Lung microvascular endothelial cell (primary cell): Measurements from ENCODE around the gene ADAMTSL1. TPM values are rescaled to one million over a fixed set of nuclear protein-coding genes. Genes with fewer than 3 reads are reported as not detected.
"Not testable (repeated sequence)": the region's sequence is repeated elsewhere in the genome, so short reads cannot be mapped to it uniquely, and the experiment has no call there.

Experiments
- DNase-seq, 2 donors: peaks; one replicate each; pipeline versions ENCODE4 v3.0.0 to v3.0.0-alpha.2; 2010; ENCODE audit warnings: low read depth in 2 of 2
- total RNA-seq: library from RNA; depleted of rRNA; stranded (reverse); fragments of >200 nt; gene quantifications from 2 replicates; pipeline ENCODE4 v1.2.1, GENCODE V29; 2014

The ADAMTSL1 gene
- total RNA-seq, 1 donor from 2014 or later: 0.99 TPM

DNA sequence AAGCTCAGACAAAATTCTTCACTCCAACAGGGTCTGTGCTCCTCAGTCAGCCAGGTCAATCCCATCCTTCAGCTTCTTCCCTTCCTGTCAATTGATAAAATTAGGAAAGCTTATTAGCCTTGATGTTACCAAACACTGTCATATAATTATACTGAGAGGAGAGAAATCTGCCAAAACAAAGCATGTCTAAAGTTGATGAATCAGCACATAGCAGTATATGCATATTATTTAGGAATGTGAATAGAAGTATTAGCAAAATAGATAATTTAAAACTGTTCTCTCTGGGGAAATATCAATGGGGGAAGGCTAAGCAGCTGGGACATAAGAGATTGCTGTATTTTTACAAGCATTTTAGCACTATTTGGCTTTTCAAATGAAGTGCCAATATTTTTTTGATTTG, 451.9 kb downstream of the ADAMTSL1 start:
- no peak for DNase-seq

DNA sequence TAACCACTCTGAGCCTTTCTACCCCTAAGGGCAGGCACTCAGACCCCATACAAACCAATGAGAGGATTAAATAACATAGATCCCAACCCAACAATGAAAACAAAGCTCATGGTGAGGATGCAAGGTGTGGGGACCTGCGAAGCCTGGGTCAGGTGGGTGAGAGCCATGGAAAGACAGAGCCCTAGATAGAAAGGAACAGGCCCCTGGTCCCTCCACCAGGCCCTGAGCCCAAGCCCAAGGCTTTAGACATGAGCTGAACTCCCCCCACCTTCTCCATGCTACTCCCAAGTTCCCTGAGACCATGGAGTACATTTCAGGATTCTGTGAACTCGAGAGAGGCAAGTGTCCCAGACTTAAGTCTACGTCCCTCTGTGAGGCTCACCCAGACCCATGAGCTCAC, 452.6 kb downstream of the ADAMTSL1 start:
- no peak for DNase-seq

GRCh38 chr9:18928711-18929110, 454.8 kb downstream of the ADAMTSL1 start:
- DNase-seq: peak in 1 of 2 donors; percentile 53

DNA sequence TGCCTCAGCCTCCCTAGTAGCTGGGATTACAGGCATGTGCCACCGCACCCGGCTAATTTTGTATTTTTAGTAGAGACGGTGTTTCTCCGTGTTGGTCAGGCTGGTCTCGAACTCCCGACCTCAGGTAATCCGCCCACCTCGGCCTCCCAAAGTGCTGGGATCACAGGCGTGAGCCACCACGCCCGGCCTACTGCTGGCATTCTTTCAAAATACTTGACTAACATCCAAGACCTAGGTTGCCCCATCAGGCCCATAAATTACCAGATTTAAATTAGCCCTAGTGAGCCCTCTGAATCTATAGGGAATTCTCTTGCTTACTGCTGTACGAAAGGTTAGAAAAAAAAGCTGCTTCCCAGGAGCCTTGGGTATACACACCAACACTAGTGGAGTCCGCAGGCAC, 456.7 kb downstream of the ADAMTSL1 start:
- not testable (repeated sequence) for DNase-seq

- DNase-seq: no peak
Observed at GRCh38 chr9:18935541-18935940, 461.6 kb downstream of the ADAMTSL1 start.

- no peak for DNase-seq
Observed at GRCh38 chr9:18936094-18936871, 462.3 kb downstream of the ADAMTSL1 start.

- DNase-seq: no peak
Observed at GRCh38 chr9:18939943-18940342, 466.0 kb downstream of the ADAMTSL1 start.

DNA sequence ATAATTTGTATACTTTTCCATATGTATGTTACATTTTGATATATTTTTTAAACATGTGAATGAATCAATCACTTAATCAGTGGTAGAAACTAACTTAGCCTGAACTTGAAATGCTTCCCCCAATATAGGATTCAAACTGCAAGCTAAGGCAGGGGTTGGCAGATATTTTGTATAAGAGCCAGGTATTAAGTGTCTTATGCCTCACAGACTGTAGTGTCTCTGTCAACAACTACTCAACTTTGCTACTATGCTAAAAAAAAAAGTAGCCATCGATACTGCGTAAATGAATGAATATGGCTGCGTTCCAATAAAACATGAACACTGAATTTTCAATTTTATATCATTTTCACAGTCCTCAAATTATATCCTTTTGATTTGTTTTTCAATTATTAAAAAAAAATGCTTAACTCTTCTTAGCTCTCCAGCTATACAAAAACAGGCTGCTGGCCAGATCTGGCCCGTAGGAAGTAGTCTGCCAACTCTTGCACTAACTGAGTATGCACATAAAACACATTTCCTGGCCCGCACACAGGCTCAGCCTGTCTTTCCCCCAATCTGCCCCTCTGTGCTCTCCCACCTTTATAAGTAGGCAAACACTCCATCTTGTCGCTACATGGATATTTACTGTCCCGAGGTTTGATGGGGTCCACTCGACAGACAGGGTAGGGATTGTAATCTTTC, 467.2 kb downstream of the ADAMTSL1 start:
- DNase-seq: no peak

GRCh38 chr9:18942801-18943200, 468.8 kb downstream of the ADAMTSL1 start:
- peak; percentile 68 to 77 for DNase-seq

DNA sequence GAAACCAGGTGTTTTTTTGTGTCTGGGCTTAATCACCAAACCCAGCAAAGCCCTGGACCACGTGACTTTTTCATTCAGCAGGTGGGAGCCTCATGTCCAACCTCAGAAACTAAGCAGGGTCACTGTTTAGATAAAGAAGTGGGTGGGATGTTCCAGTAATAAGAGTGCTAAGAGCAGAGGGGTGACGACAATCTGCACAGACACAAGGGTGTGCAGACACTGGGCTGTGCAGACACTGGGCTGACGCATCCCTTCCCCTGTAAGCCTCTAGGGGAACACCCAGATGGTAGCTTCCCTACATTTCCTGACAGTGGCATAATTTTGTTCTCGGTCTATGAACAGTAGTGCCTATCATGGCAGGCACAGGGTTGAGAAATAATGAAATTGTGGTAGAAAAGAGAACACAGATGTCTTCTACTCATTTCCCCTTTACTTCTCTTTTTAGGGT, 474.0 kb downstream of the ADAMTSL1 start:
- DNase-seq: no peak

DNA sequence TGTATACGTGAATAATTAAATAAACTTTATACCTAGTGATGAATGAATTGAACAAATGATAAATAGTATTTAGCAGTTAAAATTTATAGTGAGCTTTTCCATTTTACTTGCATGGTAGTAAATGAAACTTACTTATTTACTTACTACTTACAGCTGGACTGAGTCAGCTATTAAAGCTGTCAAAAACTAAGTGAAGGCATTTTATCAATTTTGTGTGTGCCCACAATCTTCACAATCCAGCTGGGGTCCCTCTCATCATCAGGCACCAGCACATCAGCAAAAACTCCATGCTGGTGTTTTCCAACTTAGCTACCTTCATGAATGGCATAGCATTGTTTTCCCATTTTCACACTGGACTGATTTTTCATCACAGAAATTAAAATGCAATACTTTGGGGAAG, 478.0 kb downstream of the ADAMTSL1 start:
- DNase-seq: no peak

- no peak for DNase-seq
Observed at GRCh38 chr9:18955626-18956025, 481.7 kb downstream of the ADAMTSL1 start.
